ENCODE results near the gene HSDL1. TPM values are rescaled to one million over a fixed set of nuclear protein-coding genes. Genes with fewer than 3 reads are reported as not detected.

HSDL1 gene
- total and polyA plus RNA-seq, 10 of the 15 experiments (the other 5 are each of a cell fraction or from before 2014, with no cell fraction given): 2.0 to 13.4 (median 5.6) TPM

DNA sequence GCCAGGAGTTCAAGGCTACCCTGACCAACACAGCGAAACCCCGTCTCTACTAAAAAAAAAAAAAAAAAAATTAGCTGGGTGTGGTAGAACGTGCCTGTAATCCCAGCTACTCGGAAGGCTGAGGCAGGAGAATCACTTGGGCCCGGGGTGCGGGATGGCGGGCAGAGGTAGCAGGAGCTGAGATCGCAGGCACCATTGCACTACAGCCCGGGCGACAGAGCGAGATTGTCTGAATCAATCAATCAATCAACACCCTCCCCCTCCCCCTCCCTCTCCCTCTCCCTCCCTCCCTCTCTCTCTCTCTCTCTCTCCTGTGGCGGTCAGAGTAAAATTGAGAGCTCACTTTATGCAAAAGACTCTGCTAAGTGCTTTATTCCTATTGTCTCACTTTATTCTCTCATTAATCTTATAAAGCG lies 1.2 kb downstream of the HSDL1 start:
- peak overlapping the region; percentile 91 for H3K4me3 ChIP-seq

More for the DNA sequence above, 1.2 kb downstream of the HSDL1 start:
- Histone ChIP-seq H3K79me2 (ENCODE audit: control insufficient read depth, insufficient read depth, low read length) (peaks cover 1% of the 10 kb centered on the region), H3K4me2 (ENCODE audit: control insufficient read depth, insufficient read depth) (peak overlapping the region; percentile 91), H4K20me1 (ENCODE audit: control insufficient read depth, insufficient read depth) (no peaks in the 10 kb centered on the region), H3K27ac (ENCODE audit: control insufficient read depth, insufficient read depth) (no peak overlapping the region), H3K36me3 (ENCODE audit: control insufficient read depth in 2 of 2, insufficient read depth in 2 of 2, low read length in 1 of 2) (no peaks in the 10 kb centered on the region), H2AFZ (ENCODE audit: control insufficient read depth, low read depth, low read length) (peak overlapping the region; percentile 80; the same call in 1 of the 2 replicates), H3K4me1 (ENCODE audit: control insufficient read depth, insufficient read depth, low read length) (peaks cover 9% of the 10 kb centered on the region), H3K9me3 (replicated peaks; ENCODE audit: control insufficient read depth, insufficient read depth, low read length) (no peaks in the 10 kb centered on the region), H3K9ac (ENCODE audit: control insufficient read depth, insufficient read depth, low read length) (no peak overlapping the region), H3K27me3 (replicated peaks in 1 of 2; ENCODE audit: control insufficient read depth in 2 of 2, insufficient read depth in 2 of 2, low read length in 1 of 2) (no peaks in the 10 kb centered on the region)
- in situ Hi-C loops (cut with MboI) (loop anchor here (5.0 kb wide), 1 partner anchor 56 kb away; no protein-coding TSS in a partner anchor), intact Hi-C loops (cut with micrococcal nuclease; ENCODE audit: unreplicated experiment) (loop anchor here (2.0 kb wide), 1 partner anchor 27 kb away; the partner anchor contains the start of gene MBTPS1)
- no peak for ATAC-seq
- 63% methylated on average over 10 of the region's 13 CpGs for WGBS (ENCODE audit: insufficient coverage, insufficient replicate concordance, low lambda C conversion rate, missing lambda C conversion rate)
- no TSS peak for BruUV-seq (replicated peaks)
- RAD21 ChIA-PET (ENCODE audit: unreplicated experiment): interaction anchor here (0.7 kb wide), 1 partner anchor 10 kb away, joined by 3 read pairs; no protein-coding TSS in a partner anchor
- SMC1A ChIA-PET (ENCODE audit: uncharacterized antibody, unreplicated experiment): no interaction called here
- CTCF ChIA-PET: interaction anchor here (2.4 kb wide), 1 partner anchor 363 kb away, joined by 8 read pairs; no protein-coding TSS in a partner anchor
- TF ChIP-seq, protein P1, sequence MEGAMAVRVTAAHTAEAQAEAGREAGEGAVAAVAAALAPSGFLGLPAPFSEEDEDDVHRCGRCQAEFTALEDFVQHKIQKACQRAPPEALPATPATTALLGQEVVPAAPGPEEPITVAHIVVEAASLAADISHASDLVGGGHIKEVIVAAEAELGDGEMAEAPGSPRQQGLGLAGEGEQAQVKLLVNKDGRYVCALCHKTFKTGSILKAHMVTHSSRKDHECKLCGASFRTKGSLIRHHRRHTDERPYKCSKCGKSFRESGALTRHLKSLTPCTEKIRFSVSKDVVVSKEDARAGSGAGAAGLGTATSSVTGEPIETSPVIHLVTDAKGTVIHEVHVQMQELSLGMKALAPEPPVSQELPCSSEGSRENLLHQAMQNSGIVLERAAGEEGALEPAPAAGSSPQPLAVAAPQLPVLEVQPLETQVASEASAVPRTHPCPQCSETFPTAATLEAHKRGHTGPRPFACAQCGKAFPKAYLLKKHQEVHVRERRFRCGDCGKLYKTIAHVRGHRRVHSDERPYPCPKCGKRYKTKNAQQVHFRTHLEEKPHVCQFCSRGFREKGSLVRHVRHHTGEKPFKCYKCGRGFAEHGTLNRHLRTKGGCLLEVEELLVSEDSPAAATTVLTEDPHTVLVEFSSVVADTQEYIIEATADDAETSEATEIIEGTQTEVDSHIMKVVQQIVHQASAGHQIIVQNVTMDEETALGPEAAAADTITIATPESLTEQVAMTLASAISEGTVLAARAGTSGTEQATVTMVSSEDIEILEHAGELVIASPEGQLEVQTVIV (IDR thresholded peaks at IDR 0.05; ENCODE audit: borderline replicate concordance, partially characterized antibody): no peak
- no peak for TF ChIP-seq TBL1XR1 (IDR thresholded peaks at IDR 0.05; ENCODE audit: low read depth, low read length)
- TF ChIP-seq HDAC6 (IDR thresholded peaks at IDR 0.05; ENCODE audit: unreplicated experiment): no peak
- TF ChIP-seq ZSCAN29 (IDR thresholded peaks at IDR 0.05): no peak
- TF ChIP-seq EZH2 (IDR thresholded peaks at IDR 0.05; ENCODE audit: borderline replicate concordance, control insufficient read depth, low read depth, low read length): no peak
- POLR2A ChIA-PET: interaction anchor here (0.9 kb wide), 1 partner anchor 28 kb away, joined by 5 read pairs; no protein-coding TSS in a partner anchor
- no peak for DNase-seq (ENCODE audit: low read depth, low spot score)
- FAIRE-seq: no peak
